HG02588 (cell line): ENCODE results near the gene PRDX5.

ENCODE experiments used
- ATAC-seq: cut with Tn5 transposase; IDR thresholded peaks from one replicate; pipeline ENCODE4 v1.9.1; 2021; ENCODE audit warnings: mild to moderate bottlenecking, moderate library complexity; ENCODE audit not compliant: unreplicated experiment

PRDX5 gene

DNA sequence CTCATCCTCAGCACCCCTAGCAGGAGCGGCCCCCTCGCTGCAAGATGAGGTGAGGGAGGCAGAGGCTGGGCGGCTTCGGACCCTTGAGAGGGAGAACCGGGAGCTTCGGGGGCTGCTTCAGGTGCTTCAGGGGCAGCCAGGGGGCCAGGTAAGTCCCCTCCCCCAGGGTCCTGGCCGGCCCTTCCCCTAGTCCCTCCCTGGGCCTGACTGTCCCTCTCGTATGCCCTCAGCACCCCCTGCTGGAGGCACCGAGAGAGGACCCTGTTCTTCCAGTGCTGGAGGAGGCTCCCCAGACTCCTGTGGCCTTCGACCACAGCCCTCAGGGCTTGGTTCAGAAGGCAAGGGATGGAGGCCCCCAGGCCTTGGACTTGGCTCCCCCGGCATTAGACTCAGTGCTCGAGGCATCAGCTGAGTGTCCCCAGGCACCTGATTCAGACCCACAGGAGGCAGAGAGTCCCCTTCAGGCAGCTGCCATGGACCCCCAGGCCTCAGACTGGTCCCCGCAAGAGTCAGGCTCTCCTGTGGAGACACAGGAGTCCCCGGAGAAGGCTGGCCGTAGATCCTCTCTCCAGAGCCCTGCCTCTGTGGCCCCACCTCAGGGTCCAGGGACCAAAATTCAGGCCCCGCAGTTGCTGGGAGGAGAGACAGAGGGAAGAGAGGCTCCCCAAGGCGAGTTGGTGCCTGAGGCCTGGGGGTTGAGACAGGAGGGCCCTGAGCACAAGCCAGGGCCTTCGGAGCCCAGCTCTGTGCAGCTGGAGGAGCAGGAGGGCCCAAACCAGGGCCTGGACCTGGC lies 26.0 kb downstream of the PRDX5 start:
- no peak for ATAC-seq

DNA sequence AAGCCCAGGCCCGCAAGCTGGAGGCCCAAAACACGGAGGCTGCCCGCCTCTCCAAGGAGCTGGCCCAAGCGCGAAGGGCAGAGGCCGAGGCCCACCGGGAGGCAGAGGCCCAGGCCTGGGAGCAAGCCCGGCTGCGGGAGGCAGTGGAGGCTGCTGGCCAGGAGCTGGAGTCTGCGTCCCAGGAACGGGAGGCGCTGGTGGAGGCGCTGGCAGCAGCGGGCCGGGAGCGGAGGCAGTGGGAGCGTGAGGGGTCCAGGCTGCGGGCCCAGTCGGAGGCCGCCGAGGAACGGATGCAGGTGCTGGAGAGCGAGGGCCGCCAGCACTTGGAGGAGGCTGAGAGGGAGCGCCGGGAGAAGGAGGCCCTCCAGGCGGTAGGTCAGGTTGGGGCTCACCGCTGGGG lies 26.9 kb downstream of the PRDX5 start:
- ATAC-seq = no peak

GRCh38 chr11:64347193-64347867 lies 29.4 kb downstream of the PRDX5 start:
- ATAC-seq = no peak

DNA sequence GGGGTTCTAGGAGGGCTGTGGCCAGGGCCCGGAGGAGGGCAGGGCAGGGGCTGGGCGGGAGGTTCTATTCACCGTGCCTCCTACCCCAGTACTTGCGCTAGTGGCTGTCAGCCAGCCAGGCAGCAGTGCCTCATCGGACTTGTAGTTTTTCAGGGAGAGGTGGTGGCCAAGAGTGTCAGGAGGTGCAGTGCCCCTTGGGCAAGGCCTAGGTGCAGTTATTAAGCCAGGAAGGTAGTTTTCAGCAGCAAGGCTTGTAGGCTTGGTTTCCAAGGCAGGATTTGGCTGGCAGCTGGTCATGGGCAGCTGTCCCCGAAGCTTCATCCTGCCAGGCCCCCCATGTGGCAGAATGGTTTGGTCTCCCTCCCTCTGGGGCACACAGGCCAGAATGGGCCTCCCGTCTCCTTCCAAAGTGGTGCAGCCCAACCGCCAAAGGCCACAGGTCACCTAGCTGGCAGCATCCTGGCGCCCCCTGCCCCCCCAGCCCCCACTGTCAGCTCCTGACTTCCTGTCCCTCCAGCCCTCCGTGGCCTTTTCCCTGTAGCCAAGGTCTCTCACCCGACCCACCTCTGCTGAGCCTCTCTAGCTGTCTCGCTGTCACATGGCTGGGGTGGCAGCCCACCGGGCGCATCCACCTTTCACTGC lies 30.6 kb downstream of the PRDX5 start:
- no peak for ATAC-seq

- no peak for ATAC-seq
These were observed 31.1 kb downstream of the PRDX5 start for GRCh38 chr11:64349025-64349387.

- no peak for ATAC-seq
These were observed 31.5 kb downstream of the PRDX5 start for GRCh38 chr11:64349404-64349803.

GRCh38 chr11:64351136-64351631 lies 33.3 kb downstream of the PRDX5 start:
- ATAC-seq = no peak

- ATAC-seq = no peak
These were observed 34.4 kb downstream of the PRDX5 start for GRCh38 chr11:64352099-64352994.

- no peak for ATAC-seq
These were observed 35.2 kb downstream of the PRDX5 start for GRCh38 chr11:64352995-64353714.

DNA sequence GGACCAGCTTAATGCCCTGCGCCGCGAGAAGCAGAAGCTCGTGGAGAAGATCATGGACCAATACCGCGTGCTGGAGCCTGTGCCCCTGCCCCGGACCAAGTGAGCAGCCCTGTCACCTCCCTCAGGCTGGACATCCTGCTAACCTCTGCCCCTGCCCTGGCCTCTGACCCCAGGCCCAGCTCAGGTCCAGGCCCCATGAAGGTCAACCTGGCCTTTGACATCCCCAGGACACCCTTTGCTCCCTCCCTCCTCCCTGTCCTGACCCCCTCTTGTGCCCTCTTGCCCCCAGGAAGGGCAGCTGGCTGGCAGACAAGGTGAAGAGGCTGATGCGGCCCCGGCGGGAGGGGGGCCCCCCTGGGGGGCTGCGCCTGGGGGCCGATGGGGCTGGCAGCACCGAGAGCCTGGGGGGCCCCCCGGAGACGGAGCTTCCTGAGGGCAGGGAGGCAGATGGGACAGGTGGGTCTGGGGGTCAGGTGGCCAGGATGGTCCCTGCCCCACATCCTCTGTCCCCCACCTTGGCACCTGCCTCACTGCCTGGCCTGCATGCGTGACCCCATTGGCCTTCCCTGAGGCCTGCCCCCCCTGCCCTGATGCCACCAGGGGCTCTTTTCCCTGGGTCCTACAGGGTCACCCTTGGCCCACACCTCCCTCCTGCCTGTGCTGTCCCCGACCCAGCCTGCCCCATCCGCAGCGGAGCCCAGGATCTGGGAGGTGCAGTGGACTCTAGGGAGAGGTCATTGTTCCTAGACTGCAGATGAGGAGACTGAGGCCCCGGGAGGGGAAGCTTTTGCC lies 36.0 kb downstream of the PRDX5 start:
- no peak for ATAC-seq

DNA sequence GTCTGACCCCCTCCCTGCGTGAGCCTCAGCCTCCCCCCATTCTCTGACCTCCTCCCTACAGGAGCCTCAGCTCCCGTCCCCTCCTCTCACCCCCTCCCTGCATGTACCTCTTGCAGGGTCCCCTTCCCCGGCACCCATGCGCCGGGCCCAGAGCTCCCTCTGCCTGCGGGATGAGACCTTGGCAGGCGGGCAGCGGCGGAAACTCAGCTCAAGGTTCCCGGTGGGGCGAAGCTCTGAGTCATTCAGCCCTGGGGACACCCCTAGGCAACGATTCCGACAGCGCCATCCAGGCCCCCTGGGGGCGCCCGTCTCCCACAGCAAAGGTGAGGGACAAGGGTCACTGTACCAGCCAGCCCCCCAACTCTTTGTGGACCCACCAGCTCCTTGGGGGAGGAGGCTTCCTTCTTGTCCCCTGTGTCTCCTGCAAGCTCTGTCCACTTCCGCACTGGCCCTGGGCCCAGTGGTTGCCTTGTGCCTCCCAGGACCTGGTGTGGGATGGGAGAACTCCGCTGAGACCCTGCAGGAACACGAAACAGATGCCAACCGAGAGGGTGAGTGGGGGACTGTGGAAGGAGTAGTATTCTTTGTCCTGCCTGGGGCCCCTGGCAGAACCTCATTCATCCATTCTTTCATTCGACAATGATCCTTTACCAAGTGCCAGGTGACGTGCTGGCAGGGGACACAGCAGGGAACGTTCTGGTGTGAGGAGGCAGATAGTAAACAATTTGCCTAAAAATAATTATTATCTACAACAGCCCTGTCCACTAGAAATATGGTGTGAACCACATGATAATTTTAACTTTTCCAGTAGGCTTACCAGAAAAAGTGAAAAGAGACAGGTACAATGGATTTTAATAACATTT lies 37.4 kb downstream of the PRDX5 start:
- no peak for ATAC-seq

DNA sequence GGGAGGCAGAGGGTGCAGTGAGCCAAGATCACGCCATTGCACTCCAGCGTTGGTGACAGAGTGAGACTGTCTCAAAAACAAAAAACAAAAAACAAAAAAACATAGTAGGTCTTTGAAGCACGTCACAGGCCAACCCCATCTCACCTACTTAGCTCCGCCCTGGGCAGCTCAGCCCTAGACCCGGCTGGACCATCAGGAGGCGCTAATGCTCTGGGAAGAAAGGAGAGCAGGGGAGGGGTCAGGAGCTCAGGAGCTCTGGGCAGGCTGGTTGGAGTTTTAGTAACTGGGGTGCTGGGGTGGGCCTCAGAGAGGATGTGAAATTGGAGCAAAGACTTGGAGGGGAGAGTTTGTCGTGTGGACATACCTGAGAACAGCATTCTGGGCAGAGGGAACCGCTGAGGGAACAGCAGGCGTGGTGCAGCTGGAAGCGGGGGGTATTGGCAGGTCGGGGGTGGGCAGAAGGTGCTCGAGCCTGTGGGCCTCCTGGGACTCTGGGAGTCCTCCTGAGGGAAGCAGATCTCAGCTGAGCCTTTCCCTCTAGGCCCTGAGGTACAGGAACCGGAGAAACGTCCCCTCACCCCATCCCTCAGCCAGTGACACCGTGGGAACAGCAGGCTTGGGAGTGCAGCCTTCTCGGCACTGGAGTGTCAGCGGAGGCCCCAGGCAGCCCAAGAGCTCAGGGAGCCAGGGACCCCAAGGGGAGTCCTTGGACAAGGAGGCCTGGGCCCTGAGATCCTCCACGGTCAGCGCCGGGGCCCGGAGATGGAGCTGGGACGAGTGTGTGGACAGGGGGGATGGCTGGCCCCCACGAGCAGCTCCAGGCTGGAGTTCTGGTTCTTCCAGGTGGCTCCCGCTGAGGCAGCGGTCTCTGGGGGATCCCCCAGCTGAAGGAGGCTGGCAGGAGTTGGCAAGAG lies 38.8 kb downstream of the PRDX5 start:
- ATAC-seq = no peak

DNA sequence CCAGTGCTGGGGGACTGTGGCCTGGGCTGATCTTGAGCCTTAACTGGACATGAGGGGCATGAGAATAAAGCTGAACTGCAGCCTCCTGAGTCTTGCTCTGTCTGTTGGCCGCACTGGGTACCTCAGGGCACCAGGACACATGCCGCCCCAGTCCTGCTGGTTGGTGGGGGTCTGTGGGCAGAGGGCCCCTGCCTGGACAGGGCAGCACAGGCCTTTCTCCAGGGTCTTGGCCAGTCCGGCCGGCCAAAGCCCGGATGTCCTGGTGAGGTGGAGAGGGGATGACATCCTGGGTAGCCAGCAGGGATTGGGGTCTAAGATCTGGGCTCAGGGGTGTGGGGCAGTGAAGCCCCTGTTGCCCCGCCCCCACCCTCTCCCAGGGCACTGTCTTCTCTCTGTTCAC lies 39.5 kb downstream of the PRDX5 start:
- ATAC-seq = no peak

DNA sequence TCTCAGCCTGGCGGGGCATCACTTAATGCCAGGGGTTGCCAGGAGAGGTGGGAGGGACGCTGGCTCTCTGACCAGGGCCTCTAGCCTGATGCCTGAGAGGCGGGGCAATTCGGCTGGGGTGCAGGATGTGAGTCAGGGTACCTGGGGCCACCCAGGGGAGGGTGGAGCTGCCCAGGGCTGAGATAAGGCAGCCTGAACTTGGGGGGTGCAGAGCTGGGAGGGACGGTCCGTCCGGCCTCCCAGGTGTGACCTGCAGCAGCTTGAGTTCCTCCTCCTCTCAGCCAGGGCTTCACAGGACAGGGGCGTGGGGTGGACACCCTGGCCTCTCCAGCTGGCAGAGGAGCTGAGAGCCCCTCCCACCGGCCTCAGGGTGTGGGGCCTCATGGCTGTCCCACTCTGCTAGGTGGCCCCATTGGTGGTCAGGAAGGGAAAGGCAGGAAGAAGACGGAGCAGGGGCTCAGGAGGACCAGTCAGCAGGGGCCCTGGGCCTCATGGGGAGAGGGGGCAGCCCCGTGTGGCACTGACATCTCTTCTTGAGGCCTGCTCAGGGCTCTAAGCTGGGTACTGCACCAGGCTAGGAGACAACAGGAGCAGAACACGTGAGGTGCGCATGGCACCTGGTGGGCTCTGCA lies 40.1 kb downstream of the PRDX5 start:
- no peak for ATAC-seq

DNA sequence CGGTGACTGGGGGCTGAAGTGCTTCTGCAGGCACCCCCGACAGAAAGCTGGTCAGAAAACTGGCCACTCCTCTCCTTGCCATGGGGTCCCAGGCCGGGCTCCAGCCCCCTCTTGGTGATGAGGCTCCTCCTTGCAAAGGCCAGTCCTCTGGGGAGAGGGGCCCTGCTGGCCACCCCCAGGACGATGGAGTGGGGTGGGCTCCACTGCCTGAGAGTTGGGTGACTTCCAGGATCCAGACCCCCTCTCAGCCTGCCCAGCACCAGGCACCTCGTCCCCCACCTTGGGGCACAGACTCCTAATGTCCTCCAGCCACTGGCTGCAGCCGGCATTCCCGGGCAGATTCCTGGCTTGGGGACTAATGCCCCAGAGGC lies 40.6 kb downstream of the PRDX5 start:
- no peak for ATAC-seq

DNA sequence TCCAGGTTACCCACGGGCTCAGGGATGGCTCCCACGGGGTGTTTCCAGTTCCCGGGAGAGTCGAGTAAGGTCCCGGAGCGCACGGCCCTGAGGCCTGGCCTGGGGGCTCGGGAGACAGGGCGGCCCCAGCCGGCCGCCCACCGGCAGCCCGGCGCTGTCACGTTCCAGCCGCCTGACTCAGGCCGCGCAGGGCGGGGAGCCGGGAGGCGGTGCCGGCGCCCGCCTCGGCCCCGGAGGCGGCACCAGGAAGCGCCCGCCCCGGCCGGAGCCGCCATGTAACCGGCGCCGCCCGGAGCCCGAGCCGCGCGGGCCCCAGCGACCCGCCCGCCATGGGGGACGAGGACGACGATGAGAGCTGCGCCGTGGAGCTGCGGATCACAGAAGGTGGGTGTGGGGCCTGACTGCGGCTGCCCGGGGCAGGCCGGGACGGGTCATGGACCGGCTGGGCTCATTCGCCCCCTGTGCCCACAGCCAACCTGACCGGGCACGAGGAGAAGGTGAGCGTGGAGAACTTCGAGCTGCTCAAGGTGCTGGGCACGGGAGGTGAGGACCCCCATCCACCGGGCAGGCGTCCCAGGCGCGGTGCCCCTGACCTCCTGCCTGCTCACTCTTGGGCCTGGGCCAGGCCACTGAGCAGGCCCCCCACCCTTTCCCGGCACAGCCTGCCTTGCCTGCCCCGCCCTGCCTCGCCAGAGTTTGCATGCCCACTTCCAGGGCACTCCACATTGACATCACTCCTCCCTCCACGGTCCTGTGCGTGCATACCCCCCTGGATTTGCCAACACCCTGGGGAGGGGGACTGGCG lies 41.2 kb downstream of the PRDX5 start, which contains the start of gene RPS6KA4:
Gene RPS6KA4, plus strand, starts transcription at position 256 of the 805 bp plus-strand sequence. Its CDS starts 74 bp downstream, at position 330.
- ATAC-seq = peak; percentile 48
